HEK293 (cell line): ENCODE data around the gene AFF2.
A peak's percentile ranks its signal among the peaks of the same experiment; 100 is the strongest.

Source experiments
- CTCF ChIA-PET: fragments of 350-600 bp; formaldehyde crosslinking; extraction: SDS; loops from one replicate; lab custom pipeline; 2021; ENCODE audit warnings: antibody characterized with exemption; lab: Yijun Ruan, JAX
- POLR2A ChIA-PET: fragments of 300-600 bp; formaldehyde crosslinking; extraction: SDS; loops from one replicate; lab custom pipeline; 2020; ENCODE audit warnings: antibody characterized with exemption, inconsistent platforms; lab: Yijun Ruan, JAX
- H3K27ac ChIP-seq: fragments of 200-500 bp; sonication (Bioruptor generic); 2 replicates; pipeline ENCODE4 v1.5.1; 2014; ENCODE audit warnings: low read depth, low read length, control low read depth, inconsistent platforms; ENCODE audit errors: extremely low read depth
- H3K36me3 ChIP-seq, 2 experiments: fragments of 200-500 bp in 1 of 2; sonication (Bioruptor generic) in 1 of 2; 1 replicate in 1 of 2; 2 replicates in 1 of 2; pipeline ENCODE4 v1.5.1; 2014 to 2017; ENCODE audit warnings: inconsistent platforms in 2 of 2, low read length in 2 of 2; ENCODE audit not compliant: control insufficient read depth in 2 of 2, insufficient read depth in 1 of 2
- H3K4me1 ChIP-seq: fragments of 200-500 bp; sonication (Bioruptor generic); 2 replicates; pipeline ENCODE4 v1.5.1; 2014; ENCODE audit warnings: mild to moderate bottlenecking, low read length, inconsistent platforms; ENCODE audit not compliant: control insufficient read depth, insufficient read depth
- H3K4me3 ChIP-seq: 2 replicates; pipeline ENCODE4 v1.5.1; 2011; ENCODE audit warnings: low read depth, mild to moderate bottlenecking, control low read depth, low read length, moderate library complexity
- H3K9me3 ChIP-seq: fragments of 200-500 bp; sonication (Bioruptor generic); 2 replicates; pipeline ENCODE4 v1.5.1; 2014; ENCODE audit warnings: low read depth, low read length, inconsistent platforms; ENCODE audit not compliant: control insufficient read depth, insufficient read depth
- BCL11B ChIP-seq: fragments of 450-650 bp; formaldehyde crosslinking; IDR thresholded peaks from 2 replicates; pipeline ENCODE4 v1.5.1; 2016; ENCODE audit warnings: low read depth, missing biosample characterization, missing genetic modification characterization
- FEZF1 ChIP-seq: fragments of 450-650 bp; formaldehyde crosslinking; IDR thresholded peaks from 2 replicates; pipeline ENCODE4 v1.5.1; 2016; ENCODE audit warnings: missing biosample characterization, missing genetic modification characterization
- GFI1B ChIP-seq: fragments of 450-650 bp; formaldehyde crosslinking; IDR thresholded peaks from 2 replicates; pipeline ENCODE4 v1.5.1; 2016; ENCODE audit warnings: missing biosample characterization, missing genetic modification characterization
- GLIS1 ChIP-seq: fragments of 450-650 bp; formaldehyde crosslinking; IDR thresholded peaks from 2 replicates; pipeline ENCODE4 v1.5.1; 2016; ENCODE audit warnings: missing biosample characterization, missing genetic modification characterization
- HOXD13 ChIP-seq: sonication (generic); formaldehyde crosslinking; IDR thresholded peaks from 2 replicates; pipeline ENCODE4 v1.8.0; 2022; ENCODE audit warnings: missing genetic modification reagents, borderline replicate concordance
- OSR2 ChIP-seq: fragments of 450-650 bp; formaldehyde crosslinking; IDR thresholded peaks from 2 replicates; pipeline ENCODE4 v1.5.1; 2016; ENCODE audit warnings: missing biosample characterization, missing genetic modification characterization
- PRDM4 ChIP-seq: fragments of 450-650 bp; formaldehyde crosslinking; IDR thresholded peaks from 2 replicates; pipeline ENCODE4 v1.5.1; 2017; ENCODE audit warnings: missing biosample characterization, missing genetic modification characterization
- REST ChIP-seq: fragments of 450-650 bp; formaldehyde crosslinking; IDR thresholded peaks from 2 replicates; pipeline ENCODE4 v1.5.1; 2016; ENCODE audit warnings: missing biosample characterization, missing genetic modification characterization
- TCF7L2 ChIP-seq: IDR thresholded peaks from 2 replicates; pipeline ENCODE4 v1.6.1; 2011; ENCODE audit warnings: low read depth, mild to moderate bottlenecking, inconsistent platforms, low read length, moderate library complexity, borderline replicate concordance
- WT1 ChIP-seq: fragments of 450-650 bp; formaldehyde crosslinking; IDR thresholded peaks from 2 replicates; pipeline ENCODE4 v1.5.1; 2016; ENCODE audit warnings: missing biosample characterization, missing genetic modification characterization
- ZBTB10 ChIP-seq: fragments of 450-650 bp; formaldehyde crosslinking; IDR thresholded peaks from 2 replicates; pipeline ENCODE4 v1.5.1; 2016; ENCODE audit warnings: missing biosample characterization, missing genetic modification characterization
- ZFP3 ChIP-seq: fragments of 450-650 bp; formaldehyde crosslinking; IDR thresholded peaks from 2 replicates; pipeline ENCODE4 v1.5.1; 2016; ENCODE audit warnings: low read depth, missing biosample characterization, missing genetic modification characterization
- ZFP37 ChIP-seq: fragments of 450-650 bp; formaldehyde crosslinking; IDR thresholded peaks from 2 replicates; pipeline ENCODE4 v1.5.1; 2016; ENCODE audit warnings: missing biosample characterization, missing genetic modification characterization
- ZNF169 ChIP-seq: fragments of 450-650 bp; formaldehyde crosslinking; IDR thresholded peaks from 2 replicates; pipeline ENCODE4 v1.5.1; 2016; ENCODE audit warnings: missing biosample characterization, missing genetic modification characterization
- ZNF18 ChIP-seq: fragments of 450-650 bp; formaldehyde crosslinking; IDR thresholded peaks from 2 replicates; pipeline ENCODE4 v1.5.1; 2016; ENCODE audit warnings: missing biosample characterization, missing genetic modification characterization
- ZNF221 ChIP-seq: fragments of 450-650 bp; formaldehyde crosslinking; IDR thresholded peaks from 2 replicates; pipeline ENCODE4 v1.5.1; 2017; ENCODE audit warnings: missing biosample characterization, missing genetic modification characterization, borderline replicate concordance
- ZNF23 ChIP-seq: fragments of 450-650 bp; formaldehyde crosslinking; IDR thresholded peaks from 2 replicates; pipeline ENCODE4 v1.5.1; 2016; ENCODE audit warnings: missing biosample characterization, missing genetic modification characterization, borderline replicate concordance
- ZNF266 ChIP-seq: fragments of 450-650 bp; formaldehyde crosslinking; IDR thresholded peaks from 2 replicates; pipeline ENCODE4 v1.5.1; 2016; ENCODE audit warnings: missing biosample characterization, missing genetic modification characterization, low read depth
- ZNF404 ChIP-seq: fragments of 450-650 bp; formaldehyde crosslinking; IDR thresholded peaks from 2 replicates; pipeline ENCODE4 v1.5.1; 2017; ENCODE audit warnings: missing biosample characterization, missing genetic modification characterization
- ZNF561 ChIP-seq: fragments of 450-650 bp; IDR thresholded peaks from 2 replicates; pipeline ENCODE4 v1.5.1; 2018; ENCODE audit warnings: missing biosample characterization, missing genetic modification characterization, borderline replicate concordance
- ZNF776 ChIP-seq: fragments of 450-650 bp; formaldehyde crosslinking; IDR thresholded peaks from 2 replicates; pipeline ENCODE4 v1.5.0; 2017; ENCODE audit warnings: missing biosample characterization, missing genetic modification characterization, borderline replicate concordance
- ZNF777 ChIP-seq: fragments of 450-650 bp; formaldehyde crosslinking; IDR thresholded peaks from 2 replicates; pipeline ENCODE4 v1.5.1; 2017; ENCODE audit warnings: missing biosample characterization, missing genetic modification characterization, borderline replicate concordance
- ZNF843 ChIP-seq: fragments of 450-650 bp; formaldehyde crosslinking; IDR thresholded peaks from 2 replicates; pipeline ENCODE4 v1.5.1; 2016; ENCODE audit warnings: missing biosample characterization, missing genetic modification characterization

Gene AFF2

GRCh38 chrX:149010013-149010852, 509.8 kb downstream of the AFF2 start (continued):
- 0 out of 2 replicates have a peak, but pooled peaks have one; percentile 15 for TF ChIP-seq ZNF18
- TF ChIP-seq ZNF221: no peak
- TF ChIP-seq GLIS1 (tag by site-specific recombination): peak; percentile 43; the same call in 1 of the 2 replicates

GRCh38 chrX:149010853-149011224, 510.4 kb downstream of the AFF2 start:
- POLR2A ChIA-PET: no interaction called here
- CTCF ChIA-PET: interaction anchor here (0.7 kb wide), 1 partner anchor 14 kb away, joined by 3 read pairs; no protein-coding TSS in a partner anchor
- TF ChIP-seq ZNF843 (tag by site-specific recombination) (peak; percentile 31; the same call in 1 of the 2 replicates), ZNF777 (tag by site-specific recombination) (no peak), TCF7L2 (peak; percentile 99), ZNF404 (tag by site-specific recombination) (no peak), BCL11B (0 out of 2 replicates have a peak, but pooled peaks have one; percentile 42), GLIS1 (tag by site-specific recombination) (peak; percentile 12; the same call in 1 of the 2 replicates), OSR2 (tag by site-specific recombination) (peak; percentile 66), PRDM4 (tag by site-specific recombination) (peak; percentile 65), ZFP37 (tag by site-specific recombination) (no peak), HOXD13 (CRISPR knock-in tag) (0 out of 2 replicates have a peak, but pooled peaks have one; percentile 49), REST (tag by site-specific recombination) (no peak), ZNF169 (tag by site-specific recombination) (no peak), WT1 (tag by site-specific recombination) (peak; percentile 93), GFI1B (tag by site-specific recombination) (peak; percentile 28; the same call in 1 of the 2 replicates), ZFP3 (tag by site-specific recombination) (no peak), ZNF266 (tag by site-specific recombination) (no peak), FEZF1 (tag by site-specific recombination) (peak; percentile 83), ZNF561 (tag by site-specific recombination) (peak; percentile 45; the same call in 1 of the 2 replicates), ZNF23 (tag by site-specific recombination) (no peak), ZNF776 (tag by site-specific recombination) (no peak), ZBTB10 (no peak)

More at GRCh38 chrX:149010853-149011224, 510.4 kb downstream of the AFF2 start:
- Histone ChIP-seq H3K9me3 (no peaks in the 10 kb centered on the region), H3K4me3 (no peak overlapping the region), H3K27ac (peak overlapping the region; percentile 70), H3K4me1 (peaks cover 13% of the 10 kb centered on the region), H3K36me3 (no peaks in the 10 kb centered on the region)
